Superior temporal gyrus (tissue), 1 donor: ENCODE measurements around the gene CCDC178.
"Not testable (repeated sequence)": the region's sequence is repeated elsewhere in the genome, so short reads cannot be mapped to it uniquely, and the experiment has no call there.

ENCODE experiments used
- DNase-seq: peaks from one replicate; pipeline ENCODE4 v3.0.0-alpha.2; 2016; ENCODE audit errors: extremely low spot score

CCDC178 gene

GRCh38 chr18:33010149-33010548 is 430.4 kb downstream of the CCDC178 start:
- no peak for DNase-seq

GRCh38 chr18:32998921-32999320 is 441.6 kb downstream of the CCDC178 start:
- DNase-seq = no peak

GRCh38 chr18:32998285-32998684 is 442.2 kb downstream of the CCDC178 start:
- DNase-seq = no peak

- no peak for DNase-seq
These were observed 456.8 kb downstream of the CCDC178 start for GRCh38 chr18:32983721-32984120.

- no peak for DNase-seq
These were observed 459.6 kb downstream of the CCDC178 start for GRCh38 chr18:32980896-32981295.

GRCh38 chr18:32975501-32975900 is 465.0 kb downstream of the CCDC178 start:
- DNase-seq = no peak

GRCh38 chr18:32975163-32975436 is 465.4 kb downstream of the CCDC178 start:
- no peak for DNase-seq

GRCh38 chr18:32974421-32975162 is 465.9 kb downstream of the CCDC178 start:
- DNase-seq = no peak

GRCh38 chr18:32968248-32968647 is 472.3 kb downstream of the CCDC178 start:
- no peak for DNase-seq

- no peak for DNase-seq
These were observed 474.4 kb downstream of the CCDC178 start for GRCh38 chr18:32966141-32966540.

GRCh38 chr18:32961538-32961937 is 479.0 kb downstream of the CCDC178 start:
- no peak for DNase-seq

GRCh38 chr18:32958746-32959145 is 481.8 kb downstream of the CCDC178 start:
- no peak for DNase-seq

GRCh38 chr18:32956591-32957315 is 483.8 kb downstream of the CCDC178 start:
- no peak for DNase-seq

- not testable (repeated sequence) for DNase-seq
These were observed 488.2 kb downstream of the CCDC178 start for GRCh38 chr18:32952318-32952717.

- DNase-seq = no peak
These were observed 502.9 kb downstream of the CCDC178 start for GRCh38 chr18:32937597-32937996.

- no peak for DNase-seq
These were observed 503.5 kb downstream of the CCDC178 start for GRCh38 chr18:32937066-32937465.

GRCh38 chr18:32934201-32934600 is 506.3 kb downstream of the CCDC178 start:
- DNase-seq = no peak

- no peak for DNase-seq
These were observed 509.7 kb downstream of the CCDC178 start for GRCh38 chr18:32930695-32931301.

- DNase-seq = no peak
These were observed 511.3 kb downstream of the CCDC178 start for GRCh38 chr18:32929213-32929612.

- DNase-seq = no peak
These were observed 517.5 kb downstream of the CCDC178 start for GRCh38 chr18:32922951-32923430.

GRCh38 chr18:32920796-32921787 is 519.4 kb downstream of the CCDC178 start:
- DNase-seq = peak; percentile 58

GRCh38 chr18:32919799-32920198 is 520.7 kb downstream of the CCDC178 start:
- no peak for DNase-seq
